Measurements from ENCODE around the gene GLP1R.
"Not testable (repeated sequence)": the region's sequence is repeated elsewhere in the genome, so short reads cannot be mapped to it uniquely, and the experiment has no call there.

GLP1R gene

DNA sequence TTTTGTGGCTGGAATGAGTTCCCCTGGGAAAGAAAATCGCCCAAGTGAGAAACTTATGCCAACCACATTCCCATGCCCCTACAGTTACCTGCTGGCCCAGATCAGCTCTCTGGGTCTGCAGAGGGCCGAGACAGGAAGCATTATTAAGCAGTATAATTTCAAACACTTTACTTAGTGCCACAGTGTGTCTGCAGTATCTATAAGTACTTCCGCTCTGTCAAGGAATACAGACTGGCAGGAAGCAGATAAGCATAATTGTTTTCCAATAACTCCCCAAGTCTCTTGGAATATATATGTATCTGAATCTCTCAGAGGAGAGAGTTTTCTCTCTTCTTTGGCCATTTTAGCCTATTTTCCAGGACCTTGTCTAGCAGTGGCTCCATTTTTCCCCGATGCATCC is 41.5 kb downstream of the GLP1R start:
- no peak for DNase-seq

DNA sequence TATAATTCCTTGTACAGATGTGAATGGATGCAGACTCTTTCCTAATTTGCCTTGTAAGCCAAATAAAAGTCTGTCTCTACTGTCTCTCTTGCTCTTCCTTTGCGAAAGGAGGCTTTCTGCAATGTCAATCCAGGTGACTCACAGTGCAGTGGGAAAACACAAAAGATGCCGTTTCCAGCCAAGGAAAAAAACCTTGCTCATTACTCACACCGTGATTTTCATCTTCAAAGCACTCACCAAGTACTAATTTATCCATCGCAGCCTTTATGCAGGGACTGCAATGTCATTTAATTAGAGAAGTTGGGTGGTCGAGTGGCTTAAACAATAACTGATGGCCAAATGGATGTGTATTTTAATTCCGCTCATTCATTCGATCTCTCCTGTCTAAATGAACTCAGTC is 42.6 kb downstream of the GLP1R start:
- DNase-seq = no peak

DNA sequence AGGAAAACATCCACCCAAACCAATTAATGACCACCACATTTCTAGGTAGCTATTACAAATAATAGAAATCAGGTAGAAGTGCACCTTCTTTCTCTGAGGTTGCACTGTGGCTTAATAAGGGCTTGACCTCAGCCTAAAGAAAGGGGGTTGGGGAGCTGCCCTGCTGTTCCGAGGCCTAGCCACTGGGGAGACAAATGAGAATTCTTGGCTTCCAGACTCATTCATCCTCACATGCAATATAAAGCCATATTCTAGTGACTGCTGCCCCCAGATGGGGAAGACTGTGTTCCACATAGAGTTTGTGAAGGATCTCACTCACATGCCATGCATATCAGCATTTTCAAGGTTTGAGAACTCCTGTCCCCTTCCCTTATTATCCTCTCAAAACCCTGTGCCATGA is 43.5 kb downstream of the GLP1R start:
- DNase-seq = no peak

DNA sequence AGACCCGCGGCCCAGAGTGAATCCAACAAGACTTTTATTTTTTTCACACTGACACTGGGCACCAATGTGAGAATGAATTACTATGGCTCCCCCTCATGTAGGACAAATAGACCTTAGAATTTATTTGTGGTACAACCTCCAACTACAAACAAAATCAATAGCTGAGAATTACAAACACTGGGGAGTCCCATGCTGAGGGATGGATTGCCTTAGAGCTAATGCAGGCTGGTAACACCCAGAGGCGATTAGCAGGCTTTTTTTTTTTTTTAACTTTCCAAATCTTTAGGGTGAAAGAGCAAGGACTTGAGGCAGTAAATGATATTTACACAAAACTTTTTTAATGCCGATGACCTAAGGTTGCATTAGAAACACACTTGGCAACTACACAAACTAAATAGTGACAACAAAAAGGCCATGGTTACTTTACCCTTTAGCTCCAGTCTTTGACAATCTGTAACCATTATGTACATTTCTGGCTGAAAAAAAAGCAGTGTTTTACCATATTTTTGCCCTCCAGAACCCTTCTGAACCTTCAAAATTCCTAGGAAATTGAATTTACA is 44.6 kb downstream of the GLP1R start:
- DNase-seq = no peak

DNA sequence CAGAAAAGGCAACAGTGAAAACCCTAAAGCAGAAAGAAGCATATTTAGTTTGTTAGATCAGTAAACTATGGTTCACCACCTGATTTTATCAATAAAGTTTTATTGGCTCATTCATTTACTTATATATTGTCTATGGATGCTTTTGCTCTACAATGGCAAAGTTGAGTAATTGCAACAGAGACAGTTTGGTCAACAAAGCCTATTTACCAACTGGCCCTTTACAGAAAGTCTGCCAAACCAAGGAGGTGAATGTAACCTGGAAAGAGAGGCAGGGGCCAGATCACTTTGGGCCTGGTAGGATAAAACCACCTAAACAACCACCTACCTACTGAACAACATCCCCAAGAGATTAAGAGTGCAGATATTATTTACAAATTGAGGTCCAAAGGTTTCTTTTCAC is 47.0 kb downstream of the GLP1R start:
- no peak for DNase-seq

DNA sequence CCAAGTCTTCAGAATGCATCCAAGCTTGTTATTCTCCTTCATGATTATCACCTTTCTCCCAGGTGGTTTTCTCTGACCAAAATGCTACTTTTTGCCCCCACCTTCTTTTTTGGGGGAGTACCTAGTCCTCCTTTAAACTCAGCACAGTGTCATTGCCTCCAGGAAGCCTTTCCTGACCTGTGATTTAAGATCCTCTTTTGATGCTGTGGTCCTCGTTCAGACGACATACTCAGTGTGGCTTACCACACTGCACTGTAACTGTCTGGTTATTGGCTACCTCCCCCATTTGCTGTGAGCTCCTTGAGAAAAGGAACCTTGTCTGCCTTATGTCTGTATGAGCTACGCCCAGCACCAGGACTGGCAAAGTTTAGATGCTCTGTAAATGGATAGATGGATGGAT is 51.8 kb downstream of the GLP1R start:
- DNase-seq = no peak

DNA sequence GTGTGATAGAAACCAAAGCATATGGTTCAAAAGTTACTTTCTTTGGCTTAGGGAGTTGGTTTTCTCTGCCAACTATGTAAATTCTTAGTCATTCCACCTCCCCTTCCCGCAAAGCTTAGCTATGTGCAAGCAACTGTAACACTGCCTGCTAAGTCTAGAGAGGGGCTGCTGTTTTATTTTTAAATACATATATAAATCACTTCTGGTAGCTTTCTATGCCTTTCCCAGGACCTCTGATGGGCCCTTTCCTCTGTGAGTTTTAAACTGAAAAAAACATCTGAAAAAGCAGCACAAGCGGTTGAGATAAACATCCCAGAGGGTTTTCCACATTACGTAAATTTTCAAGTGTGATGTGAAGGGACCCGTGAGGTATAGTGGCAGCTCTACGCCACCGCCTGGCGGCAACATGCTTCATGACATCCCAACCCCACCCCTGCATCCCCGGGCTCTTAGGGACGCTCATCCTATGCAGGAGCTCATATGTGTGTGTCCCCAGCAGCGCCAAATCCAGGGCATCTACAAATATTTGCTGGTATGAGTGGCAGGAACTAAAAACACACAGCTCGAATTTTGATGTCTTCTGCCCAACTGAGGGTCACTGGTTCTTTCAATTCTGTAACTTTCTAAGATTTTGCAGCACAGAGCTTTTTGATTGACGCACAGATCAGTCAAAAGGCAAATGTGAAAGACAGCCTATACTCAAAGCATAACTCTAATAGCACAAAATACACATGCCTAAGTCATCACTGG is 53.7 kb downstream of the GLP1R start:
- peak; percentile 13 for DNase-seq

DNA sequence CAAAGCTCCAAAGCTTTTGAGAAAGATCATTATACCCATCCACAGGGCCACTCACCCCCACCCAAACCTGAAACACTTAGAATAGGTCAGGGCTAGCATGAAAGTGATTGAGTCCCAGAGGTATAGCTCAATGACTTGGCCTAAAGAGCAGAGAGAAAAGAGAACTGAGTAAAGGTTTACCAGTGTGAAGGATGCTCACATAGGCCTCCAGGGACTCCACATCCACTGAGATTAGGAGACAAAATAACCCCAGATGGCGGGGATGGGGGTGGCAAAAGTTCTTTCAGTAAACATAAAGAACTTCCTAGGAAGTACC is 54.2 kb downstream of the GLP1R start:
- DNase-seq = no peak

DNA sequence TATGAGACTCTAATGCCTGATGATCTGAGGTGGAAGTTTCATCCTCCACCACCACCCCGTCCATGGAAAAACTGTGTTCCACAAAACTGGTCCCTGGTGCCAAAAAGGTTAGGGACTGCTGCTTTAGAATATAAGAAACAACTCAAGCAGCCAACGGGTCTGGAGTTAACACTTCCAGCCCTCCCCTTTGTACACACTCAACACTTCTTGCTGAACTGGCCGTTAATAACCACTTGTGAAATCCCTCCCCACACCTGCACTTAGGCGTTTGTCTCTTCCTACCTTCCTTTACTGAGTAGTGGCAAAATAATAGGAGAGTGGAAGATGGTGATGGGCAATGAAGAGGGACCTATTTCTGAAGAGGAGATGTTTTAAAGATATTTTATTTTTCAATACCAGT is 55.9 kb downstream of the GLP1R start:
- DNase-seq = no peak

DNA sequence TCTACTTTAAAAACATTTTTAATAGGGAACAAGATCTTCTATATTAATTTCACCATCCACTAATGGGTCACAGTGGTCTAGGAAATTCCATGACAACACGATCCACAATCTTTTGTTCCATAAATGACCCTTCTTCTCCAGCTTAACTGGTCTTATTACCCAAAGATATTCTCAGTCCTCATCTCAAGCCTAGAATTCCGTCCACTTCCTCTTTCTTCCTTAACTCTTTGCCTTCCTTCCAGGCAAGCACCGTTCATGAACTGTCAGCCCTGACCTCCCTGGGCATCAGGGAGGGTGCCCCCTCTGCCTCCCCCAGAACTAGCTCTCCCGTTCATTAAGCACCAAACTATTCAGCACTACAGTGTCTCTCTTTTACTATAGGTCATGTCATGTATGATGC is 58.5 kb downstream of the GLP1R start:
- DNase-seq = no peak

DNA sequence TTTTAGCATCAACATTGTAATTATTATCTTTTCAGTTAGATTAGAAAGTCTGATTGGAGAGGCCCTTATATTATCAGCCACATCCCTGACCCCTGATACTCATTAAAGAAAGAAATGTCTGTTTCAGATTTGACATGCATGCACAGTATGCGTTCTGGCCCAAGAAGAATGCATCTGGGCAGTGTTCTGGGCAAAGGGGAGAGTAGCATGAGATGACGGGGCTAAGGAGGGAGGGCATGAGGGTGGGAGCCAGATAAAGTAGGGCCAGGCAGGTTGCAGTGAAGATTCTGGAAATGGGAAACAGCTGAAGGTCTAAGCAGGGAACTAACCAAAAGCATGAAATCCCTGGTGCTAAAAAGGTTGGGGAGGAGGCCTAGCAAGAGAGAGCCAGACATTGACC is 59.1 kb downstream of the GLP1R start:
- no peak for DNase-seq

DNA sequence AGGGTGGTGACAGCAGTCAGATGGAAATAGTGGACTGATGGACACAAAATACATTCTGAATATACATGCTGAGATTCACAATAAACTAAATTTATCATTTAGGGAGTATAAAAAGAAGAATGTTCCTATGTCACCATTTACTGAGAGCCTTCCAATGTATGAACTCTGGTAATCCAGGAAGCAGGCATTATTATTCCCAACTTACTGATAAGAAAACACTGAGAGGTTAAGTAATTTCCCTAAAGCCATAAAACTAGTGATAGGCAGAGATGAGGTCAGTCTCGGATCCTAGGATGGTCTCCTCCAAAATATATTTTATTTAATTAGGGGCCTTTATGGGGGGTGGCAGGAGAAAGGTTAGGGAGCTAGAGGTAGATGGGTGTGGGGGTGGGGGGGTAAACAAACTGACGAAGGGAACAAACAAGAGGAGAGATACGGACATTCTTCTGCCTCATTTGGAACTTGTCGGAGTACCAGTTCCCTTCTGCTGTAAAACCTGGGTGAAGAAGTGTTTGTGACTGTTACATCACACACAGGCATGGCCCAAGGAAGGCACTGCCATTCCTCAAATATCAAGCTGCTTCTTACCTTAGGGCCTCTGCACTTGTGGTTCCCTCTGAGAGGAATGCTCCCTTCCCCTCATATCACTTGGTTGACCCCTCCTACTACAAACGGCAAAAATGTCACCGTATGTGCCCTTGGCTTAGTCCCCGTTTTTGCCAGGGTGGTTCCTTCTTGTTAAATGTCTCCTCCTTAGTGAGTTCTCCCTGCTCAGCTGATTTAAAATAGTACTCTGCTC is 59.7 kb downstream of the GLP1R start:
- DNase-seq = no peak

DNA sequence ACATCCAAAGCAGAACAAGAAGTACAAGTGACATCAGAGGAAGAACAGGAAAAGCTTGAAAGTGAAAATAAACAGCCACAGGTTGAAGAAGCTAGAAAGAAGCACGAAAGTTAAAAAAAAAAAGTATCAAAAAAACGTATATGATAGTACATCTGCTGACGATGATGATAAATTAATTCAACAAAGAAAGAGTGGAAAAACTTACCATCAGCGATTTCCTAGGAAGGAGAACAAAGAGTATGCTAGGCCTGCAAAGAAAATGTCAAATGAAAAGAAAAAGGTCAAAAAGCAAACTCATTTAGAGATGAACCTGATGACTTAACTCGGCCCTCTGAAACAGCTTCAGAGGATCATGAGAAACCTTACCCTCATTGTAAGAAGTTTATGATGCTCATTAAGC is 62.7 kb downstream of the GLP1R start:
- DNase-seq = no peak

DNA sequence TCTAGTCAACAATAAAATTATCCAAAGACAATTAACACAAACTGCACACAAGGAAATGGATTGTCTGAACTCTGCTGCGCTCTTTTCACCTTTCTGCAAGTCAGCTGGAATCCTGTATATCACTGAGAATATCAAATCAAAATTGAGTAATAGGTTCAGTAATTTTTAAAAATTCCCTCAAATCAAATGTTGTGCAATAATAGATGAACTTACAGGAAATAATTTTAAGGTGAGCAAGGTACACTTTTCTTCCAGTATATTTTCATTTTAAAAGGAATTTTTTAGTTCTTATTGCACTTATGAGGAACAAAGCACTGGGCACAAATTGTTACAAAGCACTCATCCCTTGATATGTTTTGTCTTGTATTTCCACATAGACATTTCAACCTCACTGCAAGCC is 65.2 kb downstream of the GLP1R start:
- DNase-seq = no peak

DNA sequence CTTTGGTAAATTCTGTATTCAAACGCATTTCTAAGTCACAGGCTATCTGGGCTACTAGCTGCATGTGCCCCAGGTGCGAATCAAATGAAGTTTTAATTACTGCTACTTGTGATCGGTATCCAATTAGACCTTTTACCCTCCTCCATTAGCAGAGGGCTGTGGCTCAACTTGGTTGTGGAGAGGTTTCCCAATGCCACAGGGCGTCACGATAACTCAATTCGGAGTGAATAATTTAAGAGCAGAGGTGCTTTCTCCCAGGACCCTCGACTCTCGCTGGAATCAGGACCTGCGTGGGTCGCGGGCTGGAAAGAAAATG is 65.8 kb downstream of the GLP1R start:
- DNase-seq = no peak

DNA sequence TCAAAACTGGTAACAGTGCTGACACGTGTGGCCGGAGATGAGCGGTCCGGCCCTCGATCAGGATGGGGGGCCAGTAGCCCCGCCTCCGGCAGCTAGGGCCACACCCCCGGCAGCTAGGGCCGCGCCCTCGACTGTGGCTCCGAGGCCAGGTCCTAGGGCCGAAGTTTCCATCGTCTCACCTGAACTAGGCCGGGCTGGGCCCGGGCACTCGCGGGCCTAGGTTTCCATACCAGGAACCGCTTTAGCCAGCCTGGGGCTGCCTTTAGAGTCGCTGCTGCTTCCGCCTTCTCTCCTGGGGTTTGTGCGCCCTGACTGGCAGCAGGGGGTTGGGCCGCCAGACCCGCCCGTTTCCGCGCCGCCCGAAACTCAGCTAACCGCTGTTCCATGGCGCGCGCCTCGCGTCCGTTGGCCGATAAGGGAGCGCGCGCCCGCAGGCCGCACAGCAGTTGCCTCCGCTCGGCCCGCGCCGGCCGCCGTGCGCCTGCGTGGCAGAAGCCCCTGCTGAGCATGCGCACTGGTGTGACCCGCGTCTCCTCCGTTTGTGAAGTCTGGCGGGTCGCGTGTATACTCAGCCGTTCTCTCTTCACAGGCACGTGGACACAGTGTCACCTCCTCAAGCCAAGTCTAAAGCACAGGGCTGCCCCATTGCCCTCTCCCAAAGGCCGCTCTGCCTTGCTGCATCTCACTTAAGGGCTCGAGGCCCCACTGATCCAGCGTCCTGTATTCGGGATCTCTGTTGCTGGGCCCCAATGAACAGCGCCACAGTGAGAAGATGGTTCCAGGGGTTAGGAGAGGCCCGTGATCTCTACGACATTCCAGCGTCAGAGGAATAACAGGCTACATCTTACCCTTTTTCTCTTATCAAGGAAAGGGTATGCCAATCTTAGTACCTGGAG is 66.4 kb downstream of the GLP1R start, which contains the start of gene SAYSD1:
SAYSD1 (minus strand) TSS at position 483 of the 896 bp plus-strand sequence; CDS start at position 386, 97 bp downstream.
- DNase-seq = peak; percentile 92

DNA sequence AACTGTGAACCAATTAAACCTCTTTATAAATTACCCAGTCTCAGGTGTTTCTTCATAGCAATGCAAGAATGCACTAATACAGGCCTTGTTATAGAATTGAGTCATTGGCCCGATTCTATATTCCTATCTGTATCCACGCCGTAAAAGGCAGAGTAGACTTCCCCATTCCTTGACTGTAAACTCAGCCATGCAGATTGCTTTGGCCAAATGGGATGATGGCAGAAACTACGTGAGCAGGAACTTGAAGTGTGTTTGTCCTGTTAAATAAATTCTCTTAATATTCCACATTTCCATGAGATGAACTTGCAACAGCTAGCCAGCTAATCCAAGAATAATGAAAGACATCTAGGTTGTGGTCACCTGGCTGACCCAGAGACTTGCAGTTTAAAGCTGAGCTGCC is 70.3 kb downstream of the GLP1R start:
- DNase-seq = no peak

DNA sequence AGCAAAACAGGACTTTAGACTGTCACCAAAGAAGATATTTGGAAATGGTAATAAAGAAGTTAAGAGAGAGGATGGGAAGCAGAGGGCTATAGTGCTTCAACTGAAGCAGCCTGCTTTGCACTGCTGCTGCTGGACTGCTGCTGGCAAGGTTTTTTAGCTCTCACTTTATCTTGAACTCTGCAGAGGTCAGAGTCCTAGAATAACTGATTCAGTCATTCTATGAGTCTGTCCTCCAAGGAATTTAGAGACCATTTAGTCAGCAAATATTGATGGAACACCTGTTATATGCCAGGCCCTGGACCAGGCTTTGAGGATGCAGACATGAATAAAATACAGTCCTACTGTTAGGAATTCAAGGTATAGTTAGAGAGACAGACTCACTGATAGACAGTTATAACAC is 75.5 kb downstream of the GLP1R start:
- no peak for DNase-seq

DNA sequence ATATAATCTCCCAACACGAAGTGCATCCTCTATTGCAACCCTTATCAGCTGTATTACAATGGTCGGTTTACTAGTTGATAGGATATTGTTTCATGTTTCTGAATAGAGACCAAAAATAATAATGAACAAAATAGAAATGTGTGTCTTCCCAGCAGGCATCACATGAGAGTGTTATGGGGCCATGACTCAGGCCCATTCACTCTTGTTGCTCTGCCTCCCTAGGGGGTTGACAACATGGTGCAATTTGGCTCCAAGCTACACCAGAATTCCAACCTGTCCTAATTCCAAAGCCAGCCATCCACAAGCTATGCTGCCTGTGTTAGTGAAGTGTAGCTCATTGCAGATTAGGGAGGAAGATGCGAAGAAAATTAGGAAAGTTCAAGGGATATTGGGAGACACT is 79.5 kb downstream of the GLP1R start:
- no peak for DNase-seq

DNA sequence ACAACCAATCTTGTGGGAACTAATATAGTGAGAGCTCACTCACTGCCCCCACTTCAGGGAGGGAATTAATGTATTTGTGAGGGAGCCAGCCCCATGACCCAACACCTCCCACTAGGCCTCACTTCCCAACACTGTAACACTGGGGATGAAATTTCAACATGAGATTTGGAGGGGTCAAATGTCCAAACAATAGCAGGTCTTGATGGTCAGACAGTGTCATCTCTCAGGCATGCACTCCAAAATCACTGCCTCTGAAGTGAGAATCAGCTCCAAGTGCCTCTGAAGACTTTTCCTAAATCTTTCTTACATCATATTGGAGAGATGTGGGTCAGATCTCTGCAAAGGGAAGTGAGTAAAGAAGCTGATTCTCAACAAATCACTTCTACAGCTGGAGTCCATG is 80.3 kb downstream of the GLP1R start:
- no peak for DNase-seq

DNA sequence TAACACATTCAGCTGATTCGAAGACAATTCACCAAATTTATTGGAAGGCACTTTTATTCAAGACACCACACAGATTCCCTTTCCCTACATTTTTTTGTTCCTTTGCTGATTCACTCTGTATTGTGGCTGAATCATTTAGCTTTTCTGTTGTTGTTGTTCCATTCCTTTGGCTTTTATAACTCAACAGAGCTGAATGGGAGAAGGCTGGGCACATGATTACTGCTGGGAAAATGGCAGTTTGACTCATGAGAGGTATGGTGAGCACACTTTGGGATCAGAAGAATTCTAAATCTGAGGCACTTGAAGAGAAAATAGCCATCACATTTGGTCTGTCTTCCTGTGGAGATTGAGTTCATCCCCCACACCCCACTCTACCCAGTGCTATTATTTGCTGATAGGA is 82.1 kb downstream of the GLP1R start:
- no peak for DNase-seq

DNA sequence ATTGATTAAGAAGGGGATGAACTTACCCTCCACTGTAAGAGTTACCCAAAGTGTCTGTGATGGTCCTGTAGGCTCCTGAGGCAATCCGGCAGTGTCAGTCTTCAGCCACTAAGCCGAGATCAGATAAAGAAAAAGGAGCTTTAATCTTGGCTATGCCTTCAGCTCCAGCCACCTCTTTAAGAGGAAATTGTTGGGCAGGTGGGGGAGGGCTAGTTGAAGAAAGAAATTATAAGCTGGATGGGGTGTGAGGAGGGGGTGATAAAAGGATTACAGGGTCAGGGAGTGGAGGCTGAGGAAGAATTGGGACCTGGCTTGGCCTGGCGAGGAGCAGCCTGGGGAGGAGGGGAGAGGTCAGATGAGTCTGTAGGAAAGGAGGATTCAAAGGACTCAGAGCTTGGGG is 86.2 kb downstream of the GLP1R start:
- not testable (repeated sequence) for DNase-seq

DNA sequence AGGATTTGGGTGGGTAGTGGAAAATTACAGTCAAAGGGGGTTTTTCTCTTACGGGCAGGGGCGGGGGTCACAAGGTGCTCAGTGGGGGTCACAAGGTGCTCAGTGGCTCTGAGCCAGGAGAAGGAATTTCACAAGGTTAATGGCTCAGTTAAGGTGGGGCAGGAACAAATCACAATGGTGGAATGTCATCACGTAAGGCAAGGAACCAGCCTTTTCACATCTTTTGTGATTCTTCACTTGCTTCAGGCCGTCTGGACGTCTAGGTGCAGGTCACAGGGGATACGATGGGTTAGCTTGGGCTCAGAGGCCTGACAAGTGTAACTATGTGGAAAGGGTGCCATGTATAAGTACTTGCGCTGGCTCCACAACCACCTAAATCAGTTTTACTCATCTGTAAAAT is 87.6 kb downstream of the GLP1R start:
- DNase-seq = not testable (repeated sequence)

DNA sequence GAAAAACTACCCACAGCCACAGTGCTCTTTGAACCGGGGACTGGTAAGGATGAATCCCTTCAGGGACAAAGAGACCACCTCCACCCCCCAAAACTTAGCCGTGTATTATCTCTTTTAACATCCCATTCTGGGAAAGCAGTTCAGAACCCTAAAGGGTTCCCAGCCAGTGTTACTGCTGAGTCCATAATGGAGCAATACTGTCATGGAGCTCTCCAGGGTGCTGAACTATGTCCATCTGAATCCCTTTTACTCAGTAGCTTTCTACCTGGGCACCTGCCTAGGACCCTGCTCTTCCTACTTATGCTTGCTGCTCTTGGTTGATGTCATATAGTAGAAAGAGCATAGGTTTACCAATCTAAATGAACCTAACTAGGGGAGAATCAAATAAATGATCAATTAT is 88.7 kb downstream of the GLP1R start:
- peak; percentile 8 for DNase-seq
